ENCODE results near the gene TGFBR1.

TGFBR1 gene

DNA sequence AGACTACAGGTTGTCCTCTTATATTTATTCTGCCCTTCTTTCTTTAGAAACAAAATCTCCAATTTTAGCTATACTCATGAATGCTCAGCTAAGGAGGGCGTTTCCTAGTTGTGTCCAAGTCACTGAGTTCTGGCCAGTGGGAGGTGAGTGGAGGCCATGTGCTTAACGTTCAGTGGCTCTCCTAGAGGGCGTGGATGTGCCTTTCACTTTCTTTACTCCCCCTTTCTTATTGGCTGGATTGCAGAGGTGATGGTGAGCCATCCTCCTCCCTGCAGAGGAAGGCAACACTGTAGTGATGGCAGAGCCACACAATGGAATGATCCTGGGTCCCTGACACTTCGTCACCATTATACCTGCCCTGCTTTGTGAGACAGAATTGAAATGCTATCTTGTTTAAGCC is 62.2 kb downstream of the TGFBR1 start (continued):
- no peak for TF ChIP-seq ZSCAN23 (tag by site-specific recombination; IDR thresholded peaks at IDR 0.05)

DNA sequence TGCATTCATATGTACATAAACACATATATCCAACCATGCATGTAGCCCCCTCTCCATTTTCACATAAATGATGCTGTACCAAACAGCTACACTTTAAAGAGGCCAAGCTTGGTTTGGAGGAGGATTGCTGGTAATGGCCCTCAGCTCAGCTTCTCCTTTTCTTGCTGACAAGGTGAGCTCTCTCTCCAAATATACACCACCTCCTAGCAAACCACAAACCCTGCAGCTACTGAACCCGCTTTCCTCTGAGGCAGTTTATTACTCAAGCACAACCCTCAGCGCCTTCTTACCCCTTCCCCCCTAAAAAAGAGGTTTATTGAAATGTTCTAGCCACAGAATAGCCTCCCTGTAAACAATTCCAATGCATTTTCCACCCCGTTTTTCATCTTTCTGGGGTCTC is 62.8 kb downstream of the TGFBR1 start:
- H3K4me3 ChIP-seq (ENCODE audit: low read depth, low read length) = no peak overlapping the region
- CTCF ChIA-PET = interaction anchor here (0.7 to 6.5 kb wide), 4 partner anchors 11 to 125 kb away, joined by 3 to 45 read pairs (median 4); no protein-coding TSS in a partner anchor
- POLR2A ChIA-PET = no interaction called here

DNA sequence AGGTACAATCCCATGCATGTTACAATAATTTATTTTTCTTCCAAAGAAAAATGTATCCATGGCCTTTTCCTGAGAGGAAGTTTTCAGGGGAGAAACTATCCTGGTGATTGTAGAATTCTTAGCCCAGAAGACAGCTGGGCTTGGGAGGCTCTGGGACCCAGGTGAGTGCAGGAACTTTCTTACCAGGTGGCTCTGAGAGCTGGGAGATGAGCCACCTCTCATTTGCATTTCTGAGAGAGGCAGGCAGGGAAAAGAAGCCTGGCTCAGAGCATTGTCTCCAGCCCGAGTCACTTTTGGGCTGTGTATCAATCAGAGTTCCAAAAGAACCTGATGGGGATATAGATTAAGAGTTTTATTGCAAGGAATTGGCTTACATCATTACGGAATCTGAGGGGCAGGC is 64.2 kb downstream of the TGFBR1 start:
- ChIA-PET CTCF (interaction anchor here (0.7 kb wide), 1 partner anchor 1964 kb away, joined by 3 read pairs; no protein-coding TSS in a partner anchor), POLR2A (no interaction called here)
- Histone ChIP-seq H3K9me3 (ENCODE audit: control insufficient read depth, insufficient read depth, low read depth, low read length) (no peaks in the 10 kb centered on the region), H3K27ac (ENCODE audit: extremely low read depth, low read depth, low read length) (no peak overlapping the region), H3K4me3 (ENCODE audit: low read depth, low read length) (no peak overlapping the region), H3K4me1 (ENCODE audit: control insufficient read depth, insufficient read depth, low read length) (no peaks in the 10 kb centered on the region), H3K36me3 (ENCODE audit: control insufficient read depth in 2 of 2, insufficient read depth in 1 of 2, low read length in 2 of 2) (no peaks in the 10 kb centered on the region)
- TF ChIP-seq ZNF391 (tag by site-specific recombination; IDR thresholded peaks at IDR 0.05; ENCODE audit: borderline replicate concordance, low read depth) (no peak), ZNF830 (tag by site-specific recombination; IDR thresholded peaks at IDR 0.05; ENCODE audit: low read depth) (no peak), ZNF138 (tag by site-specific recombination; IDR thresholded peaks at IDR 0.05; ENCODE audit: borderline replicate concordance) (no peak), ZNF701 (tag by site-specific recombination; IDR thresholded peaks at IDR 0.05) (no peak), ZNF510 (tag by site-specific recombination; IDR thresholded peaks at IDR 0.05; ENCODE audit: insufficient replicate concordance) (no peak), ZNF76 (tag by site-specific recombination; IDR thresholded peaks at IDR 0.05; ENCODE audit: borderline replicate concordance, low read depth) (no peak), ZNF416 (tag by site-specific recombination; IDR thresholded peaks at IDR 0.05) (no peak), HOXD13 (CRISPR knock-in tag; IDR thresholded peaks at IDR 0.05; ENCODE audit: borderline replicate concordance) (no peak)
- TF ChIP-seq, protein P1, sequence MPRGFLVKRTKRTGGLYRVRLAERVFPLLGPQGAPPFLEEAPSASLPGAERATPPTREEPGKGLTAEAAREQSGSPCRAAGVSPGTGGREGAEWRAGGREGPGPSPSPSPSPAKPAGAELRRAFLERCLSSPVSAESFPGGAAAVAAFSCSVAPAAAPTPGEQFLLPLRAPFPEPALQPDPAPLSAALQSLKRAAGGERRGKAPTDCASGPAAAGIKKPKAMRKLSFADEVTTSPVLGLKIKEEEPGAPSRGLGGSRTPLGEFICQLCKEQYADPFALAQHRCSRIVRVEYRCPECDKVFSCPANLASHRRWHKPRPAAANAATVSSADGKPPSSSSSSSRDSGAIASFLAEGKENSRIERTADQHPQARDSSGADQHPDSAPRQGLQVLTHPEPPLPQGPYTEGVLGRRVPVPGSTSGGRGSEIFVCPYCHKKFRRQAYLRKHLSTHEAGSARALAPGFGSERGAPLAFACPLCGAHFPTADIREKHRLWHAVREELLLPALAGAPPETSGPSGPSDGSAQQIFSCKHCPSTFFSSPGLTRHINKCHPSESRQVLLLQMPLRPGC (tag by site-specific recombination; IDR thresholded peaks at IDR 0.05) = no peak
- TF ChIP-seq, protein P2, sequence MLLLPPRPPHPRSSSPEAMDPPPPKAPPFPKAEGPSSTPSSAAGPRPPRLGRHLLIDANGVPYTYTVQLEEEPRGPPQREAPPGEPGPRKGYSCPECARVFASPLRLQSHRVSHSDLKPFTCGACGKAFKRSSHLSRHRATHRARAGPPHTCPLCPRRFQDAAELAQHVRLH (tag by site-specific recombination; IDR thresholded peaks at IDR 0.05) = no peak
- TF ChIP-seq, protein P3, sequence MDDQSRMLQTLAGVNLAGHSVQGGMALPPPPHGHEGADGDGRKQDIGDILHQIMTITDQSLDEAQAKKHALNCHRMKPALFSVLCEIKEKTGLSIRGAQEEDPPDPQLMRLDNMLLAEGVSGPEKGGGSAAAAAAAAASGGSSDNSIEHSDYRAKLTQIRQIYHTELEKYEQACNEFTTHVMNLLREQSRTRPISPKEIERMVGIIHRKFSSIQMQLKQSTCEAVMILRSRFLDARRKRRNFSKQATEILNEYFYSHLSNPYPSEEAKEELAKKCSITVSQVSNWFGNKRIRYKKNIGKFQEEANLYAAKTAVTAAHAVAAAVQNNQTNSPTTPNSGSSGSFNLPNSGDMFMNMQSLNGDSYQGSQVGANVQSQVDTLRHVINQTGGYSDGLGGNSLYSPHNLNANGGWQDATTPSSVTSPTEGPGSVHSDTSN (CRISPR knock-in tag; IDR thresholded peaks at IDR 0.05) = no peak

More for the DNA sequence above, 62.8 kb downstream of the TGFBR1 start:
- Histone ChIP-seq H3K4me1 (ENCODE audit: control insufficient read depth, insufficient read depth, low read length) (no peaks in the 10 kb centered on the region), H3K36me3 (ENCODE audit: control insufficient read depth in 2 of 2, insufficient read depth in 1 of 2, low read length in 2 of 2) (no peaks in the 10 kb centered on the region), H3K9me3 (ENCODE audit: control insufficient read depth, insufficient read depth, low read depth, low read length) (no peaks in the 10 kb centered on the region), H3K27ac (ENCODE audit: extremely low read depth, low read depth, low read length) (no peak overlapping the region)
- TF ChIP-seq ZNF501 (tag by site-specific recombination; IDR thresholded peaks at IDR 0.05) (no peak), ZFP69B (tag by site-specific recombination; IDR thresholded peaks at IDR 0.05) (no peak), ZNF223 (tag by site-specific recombination; IDR thresholded peaks at IDR 0.05) (no peak), ZNF837 (tag by site-specific recombination; IDR thresholded peaks at IDR 0.05) (no peak), OVOL3 (tag by site-specific recombination; IDR thresholded peaks at IDR 0.05) (no peak), ZNF830 (tag by site-specific recombination; IDR thresholded peaks at IDR 0.05; ENCODE audit: low read depth) (no peak), ZNF747 (tag by site-specific recombination; IDR thresholded peaks at IDR 0.05) (no peak), KLF8 (tag by site-specific recombination; IDR thresholded peaks at IDR 0.05) (no peak), TRIM28 (IDR thresholded peaks at IDR 0.05; ENCODE audit: borderline replicate concordance, low read length) (no peak), ZNF555 (tag by site-specific recombination; conservative IDR thresholded peaks at IDR 0.05) (no peak), ZNF157 (tag by site-specific recombination; IDR thresholded peaks at IDR 0.05) (no peak), ZNF600 (tag by site-specific recombination; IDR thresholded peaks at IDR 0.05) (no peak), ZNF202 (tag by site-specific recombination; IDR thresholded peaks at IDR 0.05; ENCODE audit: borderline replicate concordance) (no peak), ZBTB20 (tag by site-specific recombination; IDR thresholded peaks at IDR 0.05) (no peak), ZIC2 (tag by site-specific recombination; IDR thresholded peaks at IDR 0.05) (no peak)
- TF ChIP-seq, protein P4, sequence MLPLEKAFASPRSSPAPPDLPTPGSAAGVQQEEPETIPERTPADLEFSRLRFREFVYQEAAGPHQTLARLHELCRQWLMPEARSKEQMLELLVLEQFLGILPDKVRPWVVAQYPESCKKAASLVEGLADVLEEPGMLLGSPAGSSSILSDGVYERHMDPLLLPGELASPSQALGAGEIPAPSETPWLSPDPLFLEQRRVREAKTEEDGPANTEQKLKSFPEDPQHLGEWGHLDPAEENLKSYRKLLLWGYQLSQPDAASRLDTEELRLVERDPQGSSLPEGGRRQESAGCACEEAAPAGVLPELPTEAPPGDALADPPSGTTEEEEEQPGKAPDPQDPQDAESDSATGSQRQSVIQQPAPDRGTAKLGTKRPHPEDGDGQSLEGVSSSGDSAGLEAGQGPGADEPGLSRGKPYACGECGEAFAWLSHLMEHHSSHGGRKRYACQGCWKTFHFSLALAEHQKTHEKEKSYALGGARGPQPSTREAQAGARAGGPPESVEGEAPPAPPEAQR (tag by site-specific recombination; IDR thresholded peaks at IDR 0.05) = no peak
- TF ChIP-seq, protein P5, sequence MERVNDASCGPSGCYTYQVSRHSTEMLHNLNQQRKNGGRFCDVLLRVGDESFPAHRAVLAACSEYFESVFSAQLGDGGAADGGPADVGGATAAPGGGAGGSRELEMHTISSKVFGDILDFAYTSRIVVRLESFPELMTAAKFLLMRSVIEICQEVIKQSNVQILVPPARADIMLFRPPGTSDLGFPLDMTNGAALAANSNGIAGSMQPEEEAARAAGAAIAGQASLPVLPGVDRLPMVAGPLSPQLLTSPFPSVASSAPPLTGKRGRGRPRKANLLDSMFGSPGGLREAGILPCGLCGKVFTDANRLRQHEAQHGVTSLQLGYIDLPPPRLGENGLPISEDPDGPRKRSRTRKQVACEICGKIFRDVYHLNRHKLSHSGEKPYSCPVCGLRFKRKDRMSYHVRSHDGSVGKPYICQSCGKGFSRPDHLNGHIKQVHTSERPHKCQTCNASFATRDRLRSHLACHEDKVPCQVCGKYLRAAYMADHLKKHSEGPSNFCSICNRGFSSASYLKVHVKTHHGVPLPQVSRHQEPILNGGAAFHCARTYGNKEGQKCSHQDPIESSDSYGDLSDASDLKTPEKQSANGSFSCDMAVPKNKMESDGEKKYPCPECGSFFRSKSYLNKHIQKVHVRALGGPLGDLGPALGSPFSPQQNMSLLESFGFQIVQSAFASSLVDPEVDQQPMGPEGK (tag by site-specific recombination; IDR thresholded peaks at IDR 0.05) = no peak
- TF ChIP-seq, protein P6, sequence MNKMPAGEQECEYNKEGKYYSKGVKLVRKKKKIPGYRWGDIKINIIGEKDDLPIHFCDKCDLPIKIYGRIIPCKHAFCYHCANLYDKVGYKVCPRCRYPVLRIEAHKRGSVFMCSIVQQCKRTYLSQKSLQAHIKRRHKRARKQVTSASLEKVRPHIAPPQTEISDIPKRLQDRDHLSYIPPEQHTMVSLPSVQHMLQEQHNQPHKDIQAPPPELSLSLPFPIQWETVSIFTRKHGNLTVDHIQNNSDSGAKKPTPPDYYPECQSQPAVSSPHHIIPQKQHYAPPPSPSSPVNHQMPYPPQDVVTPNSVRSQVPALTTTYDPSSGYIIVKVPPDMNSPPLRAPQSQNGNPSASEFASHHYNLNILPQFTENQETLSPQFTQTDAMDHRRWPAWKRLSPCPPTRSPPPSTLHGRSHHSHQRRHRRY (tag by site-specific recombination; IDR thresholded peaks at IDR 0.05) = no peak

Measured in HEK293 (cell line).